H9 (cell line): ENCODE results near the gene STAT1. TPM values are rescaled to one million over a fixed set of nuclear protein-coding genes. Genes with fewer than 3 reads are reported as not detected.

ENCODE experiments used
- DNase-seq: peaks from one replicate; pipeline ENCODE4 v3.0.0-alpha.2; 2017
- H2AFZ ChIP-seq: one replicate; pipeline ENCODE4 v1.6.1; 2013; ENCODE audit warnings: mild to moderate bottlenecking, low read length, control low read depth, moderate library complexity
- H2AK5ac ChIP-seq: 2 replicates; pipeline ENCODE4 v1.6.1; 2013; ENCODE audit warnings: low read length, control low read depth, mixed read lengths; ENCODE audit not compliant: insufficient read length
- H2BK120ac ChIP-seq: one replicate; pipeline ENCODE4 v1.6.1; 2013; ENCODE audit warnings: low read depth, mild to moderate bottlenecking, low read length, control low read depth, inconsistent platforms; ENCODE audit not compliant: poor library complexity, severe bottlenecking
- H2BK12ac ChIP-seq: 2 replicates; pipeline ENCODE4 v1.6.1; 2013; ENCODE audit warnings: low read length, control low read depth, mixed read lengths, low read depth; ENCODE audit not compliant: insufficient read length
- H2BK15ac ChIP-seq: 2 replicates; pipeline ENCODE4 v1.6.1; 2013; ENCODE audit warnings: low read depth, low read length, control low read depth
- H2BK20ac ChIP-seq: one replicate; pipeline ENCODE4 v1.6.1; 2013; ENCODE audit warnings: low read depth, mild to moderate bottlenecking, low read length, control low read depth, inconsistent platforms; ENCODE audit not compliant: poor library complexity, severe bottlenecking
- H2BK5ac ChIP-seq: 2 replicates; pipeline ENCODE4 v1.6.1; 2013; ENCODE audit warnings: low read length, control low read depth, mixed read lengths; ENCODE audit not compliant: insufficient read length
- H3K14ac ChIP-seq: 2 replicates; pipeline ENCODE4 v1.6.1; 2013; ENCODE audit warnings: low read length, control low read depth; ENCODE audit not compliant: insufficient read depth
- H3K18ac ChIP-seq: 2 replicates; pipeline ENCODE4 v1.6.1; 2013; ENCODE audit warnings: low read depth, mild to moderate bottlenecking, mixed read lengths, low read length, control low read depth; ENCODE audit not compliant: insufficient read length
- H3K23ac ChIP-seq: 2 replicates; pipeline ENCODE4 v1.6.1; 2013; ENCODE audit warnings: low read length, control low read depth, mixed read lengths, low read depth; ENCODE audit not compliant: insufficient read length
- H3K23me2 ChIP-seq: 2 replicates; pipeline ENCODE4 v1.6.1; 2013; ENCODE audit warnings: low read depth, mild to moderate bottlenecking, mixed read lengths, low read length, control low read depth; ENCODE audit not compliant: insufficient read length, poor library complexity, severe bottlenecking
- H3K27ac ChIP-seq: 2 replicates; pipeline ENCODE4 v1.5.1; 2013; ENCODE audit warnings: low read length, control low read depth, mixed read lengths, low read depth; ENCODE audit not compliant: insufficient read length
- H3K27me3 ChIP-seq: 2 replicates; pipeline ENCODE4 v1.6.1; 2013; ENCODE audit warnings: low read length, control low read depth, inconsistent platforms; ENCODE audit not compliant: insufficient read depth
- H3K4ac ChIP-seq: 2 replicates; pipeline ENCODE4 v1.6.1; 2013; ENCODE audit warnings: low read depth, mild to moderate bottlenecking, control low read depth, inconsistent platforms, low read length, moderate library complexity
- H3K4me1 ChIP-seq: 2 replicates; pipeline ENCODE4 v1.6.1; 2013; ENCODE audit warnings: low read length, control low read depth, inconsistent platforms; ENCODE audit not compliant: insufficient read depth
- H3K4me2 ChIP-seq: 2 replicates; pipeline ENCODE4 v1.6.1; 2013; ENCODE audit warnings: low read length, control low read depth, mixed read lengths; ENCODE audit not compliant: insufficient read length, insufficient read depth
- H3K56ac ChIP-seq: 2 replicates; pipeline ENCODE4 v1.6.1; 2013; ENCODE audit warnings: low read depth, mild to moderate bottlenecking, mixed read lengths, low read length, control low read depth; ENCODE audit not compliant: insufficient read length
- H3K79me1 ChIP-seq: 2 replicates; pipeline ENCODE4 v1.6.1; 2013; ENCODE audit warnings: low read depth, mild to moderate bottlenecking, moderate library complexity, low read length, control low read depth, inconsistent platforms; ENCODE audit not compliant: insufficient read depth, poor library complexity, severe bottlenecking
- H3K79me2 ChIP-seq: 2 replicates; pipeline ENCODE4 v1.6.1; 2013; ENCODE audit warnings: low read length, control low read depth, inconsistent platforms; ENCODE audit not compliant: insufficient read depth
- H3K9ac ChIP-seq: 2 replicates; pipeline ENCODE4 v1.6.1; 2013; ENCODE audit warnings: low read length, control low read depth, mixed read lengths; ENCODE audit not compliant: insufficient read length; ENCODE audit errors: extremely low read depth
- H3K9me3 ChIP-seq: one replicate; pipeline ENCODE4 v1.6.1; 2013; ENCODE audit warnings: low read depth, low read length, inconsistent platforms; ENCODE audit not compliant: control insufficient read depth
- H3T11ph ChIP-seq: one replicate; pipeline ENCODE4 v1.6.1; 2013; ENCODE audit warnings: mild to moderate bottlenecking, low read length, control low read depth, inconsistent platforms
- H4K20me1 ChIP-seq: one replicate; pipeline ENCODE4 v1.6.1; 2013; ENCODE audit not compliant: control insufficient read depth, insufficient read length, insufficient read depth
- H4K5ac ChIP-seq: 2 replicates; pipeline ENCODE4 v1.6.1; 2013; ENCODE audit warnings: low read depth, mild to moderate bottlenecking, mixed read lengths, low read length, control low read depth; ENCODE audit not compliant: insufficient read length
- H4K8ac ChIP-seq: replicated peaks from 2 replicates; pipeline ENCODE4 v1.6.1; 2013; ENCODE audit warnings: low read length, control low read depth, mixed read lengths, low read depth; ENCODE audit not compliant: insufficient read length
- H4K91ac ChIP-seq: 2 replicates; pipeline ENCODE4 v1.6.1; 2013; ENCODE audit warnings: low read depth, mild to moderate bottlenecking, moderate library complexity, mixed read lengths, low read length, control low read depth; ENCODE audit not compliant: insufficient read length
- H3K27ac Mint-ChIP-seq, 3 experiments: 2 replicates in 2 of 3; 3 replicates in 1 of 3; pipeline ENCODE4 v1.8.0; 2020 to 2021; ENCODE audit warnings: mixed read lengths in 3 of 3, mild to moderate bottlenecking in 1 of 3, moderate library complexity in 1 of 3
- H3K27me3 Mint-ChIP-seq: 2 replicates; pipeline ENCODE4 v1.8.0; 2021; ENCODE audit warnings: low read depth, mild to moderate bottlenecking, moderate library complexity, mixed read lengths
- H3K36me3 Mint-ChIP-seq, 3 experiments: 2 replicates in 2 of 3; 3 replicates in 1 of 3; pipeline ENCODE4 v1.8.0; 2020 to 2021; ENCODE audit warnings: low read depth in 3 of 3, mixed read lengths in 3 of 3; ENCODE audit not compliant: insufficient read depth in 1 of 3
- H3K4me1 Mint-ChIP-seq, 2 experiments: 2 replicates each; pipeline ENCODE4 v1.8.0; 2020; ENCODE audit warnings: mixed read lengths in 2 of 2
- H3K4me3 Mint-ChIP-seq, 2 experiments: 2 replicates in 1 of 2; 3 replicates in 1 of 2; pipeline ENCODE4 v1.8.0; 2020 to 2021; ENCODE audit warnings: mild to moderate bottlenecking in 2 of 2, mixed read lengths in 2 of 2, moderate library complexity in 1 of 2
- H3K9me3 Mint-ChIP-seq, 2 experiments: 2 replicates in 1 of 2; 3 replicates in 1 of 2; pipeline ENCODE4 v1.8.0; 2020; ENCODE audit warnings: mild to moderate bottlenecking in 2 of 2, mixed read lengths in 2 of 2, moderate library complexity in 1 of 2
- WGBS: extraction: QIAGEN DNeasy Blood & Tissue Kit; methylation state at CpG from one replicate; pipeline ENCODE4 v1.1.7; 2013; ENCODE audit warnings: missing lambda C conversion rate, low lambda C conversion rate, mixed read lengths; ENCODE audit not compliant: insufficient read length; ENCODE audit errors: extremely low coverage; 5-methylcytosine and 5-hydroxymethylcytosine counted together
- total RNA-seq: library from RNA; stranded (reverse); gene quantifications from 2 replicates; pipeline ENCODE4 v1.2.1, GENCODE V29; 2021
- TF ChIP-seq, protein P1 (sequence below): fragments of 200-600 bp; sonication (generic); conservative IDR thresholded peaks from 3 replicates; pipeline ENCODE4 v1.8.0; 2021; ENCODE audit warnings: antibody characterized with exemption, mild to moderate bottlenecking

The STAT1 gene
- total RNA-seq, 1 experiment from 2014 or later = 48.1 TPM

DNA sequence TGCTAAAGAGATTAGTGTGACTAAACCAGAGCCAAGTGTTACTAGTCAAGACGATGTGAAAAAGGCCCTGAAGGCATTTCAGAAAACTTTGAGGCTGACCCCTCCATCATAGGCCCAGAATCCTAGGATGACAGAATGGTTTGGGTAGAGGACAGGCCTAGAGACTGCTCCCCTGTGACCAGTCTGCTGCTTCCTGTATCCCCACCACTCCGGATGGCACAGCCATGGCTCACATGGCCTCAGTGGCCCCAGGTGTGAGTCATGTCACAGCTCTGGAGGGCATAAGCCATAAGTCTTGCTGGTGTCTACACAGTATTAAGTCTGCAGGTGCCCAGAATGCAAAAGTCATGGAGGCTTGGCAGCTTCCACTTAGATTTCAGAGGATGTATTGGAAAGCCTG, 12.4 kb upstream of the STAT1 start:
- H4K8ac ChIP-seq = no peak overlapping the region
- no peak overlapping the region for H3K27ac ChIP-seq
- no peak for DNase-seq
- H3K79me1 ChIP-seq = no peaks in the 10 kb centered on the region
- no peak overlapping the region for H3K14ac ChIP-seq
- no peak overlapping the region for H2BK5ac ChIP-seq
- Mint-ChIP-seq H3K27me3 (no peaks in the 10 kb centered on the region; the same call in 1 of the 2 replicates), H3K36me3 (no peaks in the 10 kb centered on the region), H3K4me1 (peaks cover 4 to 9% of the 10 kb centered on the region in 2 experiments; a peak in 3 of 4 replicates), H3K9me3 (no peaks in the 10 kb centered on the region), H3K4me3 (no peak overlapping the region), H3K27ac (no peak overlapping the region)
- H3K9me3 ChIP-seq = no peaks in the 10 kb centered on the region
- H3K9ac ChIP-seq = no peak overlapping the region
- H4K5ac ChIP-seq = no peak overlapping the region
- no peak overlapping the region for H3K18ac ChIP-seq
- H2BK120ac ChIP-seq = no peak overlapping the region
- no peak overlapping the region for H3T11ph ChIP-seq
- H3K79me2 ChIP-seq = no peaks in the 10 kb centered on the region
- H3K4me2 ChIP-seq = no peak overlapping the region
- H2BK12ac ChIP-seq = no peak overlapping the region
- no peak overlapping the region for H4K91ac ChIP-seq
- WGBS = no CpG with 5 or more reads among the region's 2 CpGs
- TF ChIP-seq, protein P1, sequence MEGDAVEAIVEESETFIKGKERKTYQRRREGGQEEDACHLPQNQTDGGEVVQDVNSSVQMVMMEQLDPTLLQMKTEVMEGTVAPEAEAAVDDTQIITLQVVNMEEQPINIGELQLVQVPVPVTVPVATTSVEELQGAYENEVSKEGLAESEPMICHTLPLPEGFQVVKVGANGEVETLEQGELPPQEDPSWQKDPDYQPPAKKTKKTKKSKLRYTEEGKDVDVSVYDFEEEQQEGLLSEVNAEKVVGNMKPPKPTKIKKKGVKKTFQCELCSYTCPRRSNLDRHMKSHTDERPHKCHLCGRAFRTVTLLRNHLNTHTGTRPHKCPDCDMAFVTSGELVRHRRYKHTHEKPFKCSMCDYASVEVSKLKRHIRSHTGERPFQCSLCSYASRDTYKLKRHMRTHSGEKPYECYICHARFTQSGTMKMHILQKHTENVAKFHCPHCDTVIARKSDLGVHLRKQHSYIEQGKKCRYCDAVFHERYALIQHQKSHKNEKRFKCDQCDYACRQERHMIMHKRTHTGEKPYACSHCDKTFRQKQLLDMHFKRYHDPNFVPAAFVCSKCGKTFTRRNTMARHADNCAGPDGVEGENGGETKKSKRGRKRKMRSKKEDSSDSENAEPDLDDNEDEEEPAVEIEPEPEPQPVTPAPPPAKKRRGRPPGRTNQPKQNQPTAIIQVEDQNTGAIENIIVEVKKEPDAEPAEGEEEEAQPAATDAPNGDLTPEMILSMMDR = no peak
- no peak overlapping the region for H2BK20ac ChIP-seq
- no peaks in the 10 kb centered on the region for H3K27me3 ChIP-seq
- H2AFZ ChIP-seq = no peak overlapping the region
- H3K23me2 ChIP-seq = no peaks in the 10 kb centered on the region
- H3K4me1 ChIP-seq = no peaks in the 10 kb centered on the region
- H3K56ac ChIP-seq = no peak overlapping the region
- H3K23ac ChIP-seq = no peak overlapping the region
- no peak overlapping the region for H3K4ac ChIP-seq
- no peak overlapping the region for H2AK5ac ChIP-seq
- no peak overlapping the region for H2BK15ac ChIP-seq
- H4K20me1 ChIP-seq = no peaks in the 10 kb centered on the region
